Caco-2 (cell line): ENCODE data around the gene PDK3. TPM values are rescaled to one million over a fixed set of nuclear protein-coding genes. Genes with fewer than 3 reads are reported as not detected.

Experiments used
- BruUV-seq: library from RNA; stranded (reverse); fragments of 400-500 nt; replicated peaks from 2 replicates; lab custom pipeline; 2021; lab: Mats Ljungman, UMichigan
- CTCF ChIA-PET: fragments of 300-600 bp; sonication (Branson Sonifier 250); formaldehyde crosslinking; loops from one replicate; lab custom pipeline; 2022; ENCODE audit warnings: antibody characterized with exemption; lab: Charles Lee
- POLR2A ChIA-PET: fragments of 300-600 bp; sonication (Branson Sonifier 250); formaldehyde crosslinking; loops from one replicate; lab custom pipeline; 2022; ENCODE audit warnings: antibody characterized with exemption; lab: Charles Lee
- DNase-seq, 2 experiments: peaks; one replicate each; pipeline versions ENCODE4 v3.0.0 to v3.0.0-alpha.2; 2020 to 2022
- H3K27me3 ChIP-seq: replicated peaks from 2 replicates; pipeline ENCODE4 v1.6.0; 2011; ENCODE audit warnings: low read length; ENCODE audit not compliant: control insufficient read depth, insufficient read depth
- H3K36me3 ChIP-seq: 2 replicates; pipeline ENCODE4 v1.5.1; 2011; ENCODE audit warnings: low read length; ENCODE audit not compliant: control insufficient read depth, insufficient read depth
- H3K4me1 ChIP-seq: fragments of 250-450 bp; sonication (Bioruptor Pico); 2 replicates; pipeline ENCODE4 v1.5.1; 2020; ENCODE audit warnings: mild to moderate bottlenecking
- H3K4me3 ChIP-seq: 2 replicates; pipeline ENCODE4 v1.5.1; 2011; ENCODE audit warnings: low read depth, mild to moderate bottlenecking, control low read depth, low read length
- H3K9me3 ChIP-seq: fragments of 250-450 bp; sonication (Bioruptor Pico); 2 replicates; pipeline ENCODE4 v1.5.1; 2020; ENCODE audit warnings: mild to moderate bottlenecking, moderate library complexity
- H3K27ac Mint-ChIP-seq: one replicate; pipeline ENCODE4 v1.8.0; 2022; ENCODE audit warnings: mixed read lengths; ENCODE audit not compliant: unreplicated experiment
- H3K27me3 Mint-ChIP-seq: one replicate; pipeline ENCODE4 v1.8.0; 2022; ENCODE audit warnings: mixed read lengths; ENCODE audit not compliant: insufficient read depth, unreplicated experiment
- H3K36me3 Mint-ChIP-seq: one replicate; pipeline ENCODE4 v1.8.0; 2022; ENCODE audit warnings: mild to moderate bottlenecking, mixed read lengths; ENCODE audit not compliant: insufficient read depth, unreplicated experiment
- H3K4me1 Mint-ChIP-seq: one replicate; pipeline ENCODE4 v1.8.0; 2022; ENCODE audit warnings: low read depth, mixed read lengths; ENCODE audit not compliant: unreplicated experiment
- H3K4me3 Mint-ChIP-seq: one replicate; pipeline ENCODE4 v1.8.0; 2022; ENCODE audit warnings: mild to moderate bottlenecking, moderate library complexity, mixed read lengths; ENCODE audit not compliant: unreplicated experiment
- H3K9me3 Mint-ChIP-seq: one replicate; pipeline ENCODE4 v1.8.0; 2022; ENCODE audit warnings: mixed read lengths; ENCODE audit not compliant: unreplicated experiment
- CTCF ChIP-seq, 2 experiments: fragments of 200-600 bp in 1 of 2; IDR thresholded peaks; 1 replicate in 1 of 2; 2 replicates in 1 of 2; pipeline versions ENCODE4 v1.5.1 to v1.8.0; 2011 to 2022; ENCODE audit warnings: antibody characterized with exemption in 1 of 2, control low read depth in 1 of 2, inconsistent platforms in 1 of 2, low read depth in 1 of 2, low read length in 1 of 2, mild to moderate bottlenecking in 1 of 2, moderate library complexity in 1 of 2; ENCODE audit not compliant: insufficient read depth in 1 of 2, severe bottlenecking in 1 of 2, unreplicated experiment in 1 of 2
- intact Hi-C: fragments of 100-400 bp; cut with micrococcal nuclease; formaldehyde crosslinking; loops from one replicate; pipeline ENCODE4 v1.10.0; 2022; ENCODE audit not compliant: unreplicated experiment
- total RNA-seq: library from RNA; stranded (reverse); gene quantifications from 2 replicates; pipeline ENCODE4 v1.2.3, GENCODE V29; 2022

PDK3 gene
- total RNA-seq, 1 experiment from 2014 or later: 4.9 TPM

GRCh38 chrX:24471808-24472207 lies 6.7 kb downstream of the PDK3 start:
- ChIA-PET POLR2A (no interaction called here), CTCF (no interaction called here)
- H3K4me1 ChIP-seq: no peaks in the 10 kb centered on the region
- no peak for DNase-seq
- no peaks in the 10 kb centered on the region for H3K36me3 Mint-ChIP-seq
- no peak overlapping the region for H3K4me3 Mint-ChIP-seq
- no peaks in the 10 kb centered on the region for H3K9me3 Mint-ChIP-seq
- TF ChIP-seq CTCF (IDR thresholded peaks at IDR 0.05; ENCODE audit: insufficient read depth in 1 of 2, low read depth in 1 of 2, low read length in 1 of 2, severe bottlenecking in 1 of 2, unreplicated experiment in 1 of 2): no peak
- no TSS peak for BruUV-seq
- intact Hi-C loops: no loop called here
- H3K4me3 ChIP-seq: no peak overlapping the region
- H3K27ac Mint-ChIP-seq: no peak overlapping the region
- H3K36me3 ChIP-seq: no peaks in the 10 kb centered on the region
- H3K27me3 Mint-ChIP-seq: peaks cover 3% of the 10 kb centered on the region
- H3K4me1 Mint-ChIP-seq: no peaks in the 10 kb centered on the region
- H3K9me3 ChIP-seq: no peaks in the 10 kb centered on the region
- H3K27me3 ChIP-seq: no peaks in the 10 kb centered on the region

- H3K4me3 ChIP-seq: no peak overlapping the region
- Mint-ChIP-seq H3K4me3 (no peak overlapping the region), H3K4me1 (no peaks in the 10 kb centered on the region), H3K27me3 (no peaks in the 10 kb centered on the region), H3K9me3 (no peaks in the 10 kb centered on the region), H3K36me3 (no peaks in the 10 kb centered on the region), H3K27ac (no peak overlapping the region)
- H3K9me3 ChIP-seq: no peaks in the 10 kb centered on the region
- intact Hi-C loops: no loop called here
- POLR2A ChIA-PET: no interaction called here
- DNase-seq: no peak
- H3K27me3 ChIP-seq: no peaks in the 10 kb centered on the region
- no peaks in the 10 kb centered on the region for H3K4me1 ChIP-seq
- no peak for TF ChIP-seq CTCF (IDR thresholded peaks at IDR 0.05; ENCODE audit: insufficient read depth in 1 of 2, low read depth in 1 of 2, low read length in 1 of 2, severe bottlenecking in 1 of 2, unreplicated experiment in 1 of 2)
- CTCF ChIA-PET: no interaction called here
- H3K36me3 ChIP-seq: no peaks in the 10 kb centered on the region
- no TSS peak for BruUV-seq
Observed at GRCh38 chrX:24475480-24475879, 10.4 kb downstream of the PDK3 start.

GRCh38 chrX:24478509-24478908 lies 13.4 kb downstream of the PDK3 start:
- no peaks in the 10 kb centered on the region for H3K27me3 Mint-ChIP-seq
- ChIA-PET CTCF (no interaction called here), POLR2A (no interaction called here)
- no peak overlapping the region for H3K4me3 ChIP-seq
- no TSS peak for BruUV-seq
- H3K4me3 Mint-ChIP-seq: no peak overlapping the region
- no peaks in the 10 kb centered on the region for H3K4me1 ChIP-seq
- no peaks in the 10 kb centered on the region for H3K9me3 ChIP-seq
- no peaks in the 10 kb centered on the region for H3K4me1 Mint-ChIP-seq
- no peak for TF ChIP-seq CTCF (IDR thresholded peaks at IDR 0.05; ENCODE audit: insufficient read depth in 1 of 2, low read depth in 1 of 2, low read length in 1 of 2, severe bottlenecking in 1 of 2, unreplicated experiment in 1 of 2)
- H3K27ac Mint-ChIP-seq: no peak overlapping the region
- H3K27me3 ChIP-seq: no peaks in the 10 kb centered on the region
- no peaks in the 10 kb centered on the region for H3K36me3 Mint-ChIP-seq
- no peak for DNase-seq
- intact Hi-C loops: no loop called here
- no peaks in the 10 kb centered on the region for H3K36me3 ChIP-seq
- no peaks in the 10 kb centered on the region for H3K9me3 Mint-ChIP-seq
